Keratinocyte (primary cell): ENCODE measurements around the gene RELCH. TPM values are rescaled to one million over a fixed set of nuclear protein-coding genes. Genes with fewer than 3 reads are reported as not detected.

Experiments
- DNase-seq: peaks from one replicate; pipeline ENCODE4 v3.0.0-alpha.2; 2011; ENCODE audit warnings: low read depth, missing footprints, low spot score
- FAIRE-seq: peaks from 2 replicates; lab custom pipeline; 2011; peaks lifted over from hg19 to GRCh38; lab: Jason Lieb, UNC
- H2AFZ ChIP-seq: 2 replicates; pipeline ENCODE4 v1.6.0; 2012; ENCODE audit warnings: low read length, control low read depth, inconsistent platforms; ENCODE audit not compliant: control insufficient read depth
- H3K27ac ChIP-seq: 2 replicates; pipeline ENCODE4 v1.5.1; 2011; ENCODE audit warnings: low read length; ENCODE audit not compliant: control insufficient read depth, insufficient read depth
- H3K27me3 ChIP-seq: 3 replicates; pipeline ENCODE4 v1.6.0; 2011; ENCODE audit warnings: low read length; ENCODE audit not compliant: control insufficient read depth, insufficient read depth; ENCODE audit errors: extremely low read depth
- H3K36me3 ChIP-seq, 2 experiments: 2 replicates in 1 of 2; 3 replicates in 1 of 2; pipeline ENCODE4 v1.5.1; 2011; ENCODE audit warnings: low read length in 2 of 2, mild to moderate bottlenecking in 1 of 2; ENCODE audit not compliant: control insufficient read depth in 2 of 2, insufficient read depth in 2 of 2; ENCODE audit errors: extremely low read depth in 1 of 2
- H3K4me1 ChIP-seq: 3 replicates; pipeline ENCODE4 v1.5.1; 2011; ENCODE audit warnings: low read length; ENCODE audit not compliant: control insufficient read depth, insufficient read depth; ENCODE audit errors: extremely low read depth
- H3K4me2 ChIP-seq: 3 replicates; pipeline ENCODE4 v1.6.0; 2011; ENCODE audit warnings: low read depth, low read length; ENCODE audit not compliant: control insufficient read depth, insufficient read depth; ENCODE audit errors: extremely low read depth
- H3K4me3 ChIP-seq, 3 experiments: fragments of 200-600 bp in 1 of 3; sonication (generic) in 1 of 3; 2 replicates in 2 of 3; 3 replicates in 1 of 3; pipeline ENCODE4 v1.5.1; 2011 to 2016; ENCODE audit warnings: low read length in 3 of 3, mild to moderate bottlenecking in 3 of 3, control low read depth in 2 of 3, inconsistent platforms in 1 of 3, low read depth in 1 of 3, mixed read lengths in 1 of 3, mixed run types in 1 of 3, moderate library complexity in 1 of 3; ENCODE audit not compliant: control insufficient read depth in 2 of 3, insufficient read depth in 2 of 3; ENCODE audit errors: extremely low read depth in 1 of 3
- H3K79me2 ChIP-seq: 2 replicates; pipeline ENCODE4 v1.6.0; 2012; ENCODE audit warnings: low read length; ENCODE audit not compliant: control insufficient read depth, insufficient read depth
- H3K9ac ChIP-seq: 3 replicates; pipeline ENCODE4 v1.6.0; 2011; ENCODE audit warnings: low read length; ENCODE audit not compliant: control insufficient read depth, insufficient read depth; ENCODE audit errors: extremely low read depth
- H3K9me1 ChIP-seq: 3 replicates; pipeline ENCODE4 v1.6.0; 2011; ENCODE audit warnings: low read length; ENCODE audit not compliant: control insufficient read depth, insufficient read depth; ENCODE audit errors: extremely low read depth
- H3K9me3 ChIP-seq: 2 replicates; pipeline ENCODE4 v1.5.1; 2012; ENCODE audit warnings: low read depth, low read length; ENCODE audit not compliant: control insufficient read depth
- H4K20me1 ChIP-seq: 3 replicates; pipeline ENCODE4 v1.6.0; 2011; ENCODE audit warnings: low read length; ENCODE audit not compliant: control insufficient read depth, insufficient read depth; ENCODE audit errors: extremely low read depth
- EZH2 ChIP-seq: IDR thresholded peaks from one replicate; pipeline ENCODE4 v1.6.1; 2012; ENCODE audit warnings: inconsistent platforms, mild to moderate bottlenecking, low read length, moderate library complexity
- dilution Hi-C: fragments of 300-500 bp; cut with MboI; formaldehyde crosslinking; loops from one replicate; pipeline ENCODE4 v1.7.0; 2020; ENCODE audit warnings: low sequenced_read_pairs; ENCODE audit not compliant: extremely low pct_ligation_motif_present
- polyA plus RNA-seq, 5 experiments: library from polyadenylated mRNA; depleted of rRNA in 3 of 5; stranded (reverse) in 3 of 5; stranded (forward) in 1 of 5; unstranded in 1 of 5; fragments of >200 nt; gene quantifications; 1 replicate in 1 of 5; 2 replicates in 3 of 5; 3 replicates in 1 of 5; pipeline versions ENCODE4 v1.2.1 to v1.2.3, GENCODE V29; 2011 to 2012; ENCODE audit warnings: missing spikeins in 2 of 5, low read depth in 1 of 5, low replicate concordance in 1 of 5
- TF ChIP-seq, protein P1 (sequence below), 3 experiments: IDR thresholded peaks in 1 of 3; conservative IDR thresholded peaks in 1 of 3; optimal IDR thresholded peaks in 1 of 3; 2 replicates in 2 of 3; 3 replicates in 1 of 3; pipeline versions ENCODE3 to v1.5.1; 2011; ENCODE audit warnings: low read length in 3 of 3, mild to moderate bottlenecking in 3 of 3, moderate library complexity in 2 of 3, control low read depth in 1 of 3, inconsistent platforms in 1 of 3; ENCODE audit not compliant: insufficient read depth in 2 of 3; ENCODE audit errors: extremely low read depth in 1 of 3

The RELCH gene
- polyA plus RNA-seq, 1 donor (not counting 4 experiments of a cell fraction or from before 2014, with no cell fraction given) = 21.8 TPM

DNA sequence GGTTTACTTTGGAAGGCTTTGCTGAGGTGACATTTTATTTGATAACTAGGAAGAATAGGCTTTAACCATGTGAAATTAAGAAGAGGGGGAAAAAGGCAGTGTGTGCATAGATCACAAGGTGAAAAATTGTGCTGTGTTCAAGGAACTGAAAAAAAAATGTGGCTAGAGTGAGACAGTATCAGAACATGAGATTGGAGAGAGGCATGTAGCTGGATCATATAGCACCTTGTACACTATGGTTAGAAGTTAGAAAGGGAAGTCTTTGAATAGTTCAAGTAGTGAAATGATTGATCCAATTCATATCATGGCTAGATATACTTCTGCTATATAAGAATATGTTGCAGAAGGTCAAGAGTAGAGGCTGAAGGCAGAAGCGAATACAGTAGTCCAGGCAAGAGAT lies 125.8 kb downstream of the RELCH start:
- DNase-seq (no peak), FAIRE-seq (no peak)
- Histone ChIP-seq H4K20me1 (no peaks in the 10 kb centered on the region), H3K4me1 (no peaks in the 10 kb centered on the region), H2AFZ (no peak overlapping the region), H3K79me2 (no peaks in the 10 kb centered on the region), H3K4me2 (no peak overlapping the region), H3K9me1 (no peaks in the 10 kb centered on the region), H3K9me3 (no peaks in the 10 kb centered on the region), H3K36me3 (peaks cover 0 to 2% of the 10 kb centered on the region in 2 experiments), H3K27ac (no peak overlapping the region), H3K9ac (no peak overlapping the region), H3K4me3 (no peak overlapping the region), H3K27me3 (no peaks in the 10 kb centered on the region)
- dilution Hi-C loops = no loop called here
- no peak for TF ChIP-seq EZH2
- TF ChIP-seq, protein P1, sequence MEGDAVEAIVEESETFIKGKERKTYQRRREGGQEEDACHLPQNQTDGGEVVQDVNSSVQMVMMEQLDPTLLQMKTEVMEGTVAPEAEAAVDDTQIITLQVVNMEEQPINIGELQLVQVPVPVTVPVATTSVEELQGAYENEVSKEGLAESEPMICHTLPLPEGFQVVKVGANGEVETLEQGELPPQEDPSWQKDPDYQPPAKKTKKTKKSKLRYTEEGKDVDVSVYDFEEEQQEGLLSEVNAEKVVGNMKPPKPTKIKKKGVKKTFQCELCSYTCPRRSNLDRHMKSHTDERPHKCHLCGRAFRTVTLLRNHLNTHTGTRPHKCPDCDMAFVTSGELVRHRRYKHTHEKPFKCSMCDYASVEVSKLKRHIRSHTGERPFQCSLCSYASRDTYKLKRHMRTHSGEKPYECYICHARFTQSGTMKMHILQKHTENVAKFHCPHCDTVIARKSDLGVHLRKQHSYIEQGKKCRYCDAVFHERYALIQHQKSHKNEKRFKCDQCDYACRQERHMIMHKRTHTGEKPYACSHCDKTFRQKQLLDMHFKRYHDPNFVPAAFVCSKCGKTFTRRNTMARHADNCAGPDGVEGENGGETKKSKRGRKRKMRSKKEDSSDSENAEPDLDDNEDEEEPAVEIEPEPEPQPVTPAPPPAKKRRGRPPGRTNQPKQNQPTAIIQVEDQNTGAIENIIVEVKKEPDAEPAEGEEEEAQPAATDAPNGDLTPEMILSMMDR (optimal IDR thresholded peaks at IDR 0.05 in 1 of 3, IDR thresholded peaks at IDR 0.05 in 1 of 3, conservative IDR thresholded peaks at IDR 0.05 in 1 of 3; ENCODE audit: extremely low read depth in 1 of 3, insufficient read depth in 2 of 3, low read length in 3 of 3) = no peak

DNA sequence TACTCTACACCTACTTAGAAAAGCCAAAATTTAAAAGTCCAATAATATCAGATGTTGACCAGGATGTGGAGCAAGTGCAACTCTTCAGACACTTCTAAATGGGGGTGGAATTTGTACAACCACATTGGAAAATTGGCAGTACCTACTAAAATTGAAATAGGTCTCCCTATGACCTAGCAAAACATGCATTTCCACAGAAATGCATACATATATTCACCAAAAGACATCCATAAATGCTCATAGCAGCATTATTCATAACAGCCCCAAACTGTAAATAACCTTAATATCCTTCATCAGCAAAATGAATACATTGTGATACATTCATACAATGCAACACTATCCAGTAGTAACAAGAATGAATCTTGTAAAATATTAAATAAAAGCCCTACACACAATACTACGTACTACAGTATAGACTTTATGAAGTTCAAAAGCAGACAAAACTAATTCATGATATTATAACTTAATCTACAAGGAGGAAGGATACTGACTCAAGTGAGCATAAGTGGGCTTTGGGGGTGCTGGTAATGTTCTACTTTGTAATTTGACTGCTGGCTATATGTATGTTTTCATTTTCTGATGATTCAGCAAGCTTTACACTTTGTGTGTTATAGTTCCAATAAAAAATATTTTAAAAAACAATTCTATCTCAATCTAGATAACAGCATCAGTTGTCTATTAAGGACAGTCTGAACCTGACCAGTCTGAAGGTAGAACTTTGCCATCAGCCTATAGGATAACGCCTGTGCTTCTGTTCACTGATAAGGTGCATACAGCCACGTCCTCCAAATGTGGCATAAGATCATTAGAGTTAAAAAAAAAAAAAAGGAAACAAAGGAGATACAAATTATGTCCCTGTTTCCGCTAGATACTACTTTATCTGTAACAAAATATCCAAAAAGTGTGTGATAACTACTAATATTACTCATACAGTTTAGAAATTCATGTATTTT lies 131.4 kb downstream of the RELCH start:
- H2AFZ ChIP-seq = no peak overlapping the region
- no peaks in the 10 kb centered on the region for H3K36me3 ChIP-seq
- TF ChIP-seq, protein P1 (optimal IDR thresholded peaks at IDR 0.05 in 1 of 3, IDR thresholded peaks at IDR 0.05 in 1 of 3, conservative IDR thresholded peaks at IDR 0.05 in 1 of 3; ENCODE audit: extremely low read depth in 1 of 3, insufficient read depth in 2 of 3, low read length in 3 of 3) = no peak
- TF ChIP-seq EZH2 = no peak
- DNase-seq (no peak), FAIRE-seq (no peak)
- no peak overlapping the region for H3K27ac ChIP-seq
- H3K4me3 ChIP-seq = no peak overlapping the region
- no peaks in the 10 kb centered on the region for H3K79me2 ChIP-seq
- no peak overlapping the region for H3K9ac ChIP-seq
- H4K20me1 ChIP-seq = no peaks in the 10 kb centered on the region
- H3K9me3 ChIP-seq = no peaks in the 10 kb centered on the region
- no peaks in the 10 kb centered on the region for H3K4me1 ChIP-seq
- dilution Hi-C loops = no loop called here
- H3K4me2 ChIP-seq = no peak overlapping the region
- no peaks in the 10 kb centered on the region for H3K9me1 ChIP-seq
- H3K27me3 ChIP-seq = peaks cover 16% of the 10 kb centered on the region
